SHP77 treated with DMSO at 0.1 percent for 48 hours (cell line): ENCODE measurements around the gene CCDC160.
"Not testable (repeated sequence)": the region's sequence is repeated elsewhere in the genome, so short reads cannot be mapped to it uniquely, and the experiment has no call there.

Experiments used
- DNase-seq: peaks from one replicate; lab custom pipeline; 2025; lab: John Stamatoyannopoulos, UW

CCDC160 gene

GRCh38 chrX:134236626-134237614 is at the start of gene CCDC160:
Gene CCDC160 (plus strand): TSS chrX:134237182. CDS start chrX:134244801, 7,619 bp downstream.
- DNase-seq, result no peak

GRCh38 chrX:134191281-134191680 is 45.7 kb upstream of the CCDC160 start:
- no peak for DNase-seq

GRCh38 chrX:134194915-134195314 is 42.1 kb upstream of the CCDC160 start:
- no peak for DNase-seq

- no peak for DNase-seq
These were observed 34.4 kb upstream of the CCDC160 start for GRCh38 chrX:134202561-134202960.

GRCh38 chrX:134206221-134206620 is 30.8 kb upstream of the CCDC160 start:
- no peak for DNase-seq

- no peak for DNase-seq
These were observed 26.5 kb upstream of the CCDC160 start for GRCh38 chrX:134210465-134210864.

- DNase-seq, result no peak
These were observed 1.7 kb upstream of the CCDC160 start for GRCh38 chrX:134235236-134235635.

- DNase-seq, result not testable (repeated sequence)
These were observed 1.2 kb downstream of the CCDC160 start for GRCh38 chrX:134238144-134238543.

GRCh38 chrX:134239016-134239415 is 2.0 kb downstream of the CCDC160 start:
- DNase-seq, result no peak

GRCh38 chrX:134240209-134240608 is 3.2 kb downstream of the CCDC160 start:
- DNase-seq, result no peak

- no peak for DNase-seq
These were observed 5.1 kb downstream of the CCDC160 start for GRCh38 chrX:134241960-134242619.

- no peak for DNase-seq
These were observed 7.1 kb downstream of the CCDC160 start for GRCh38 chrX:134244043-134244442.

GRCh38 chrX:134246282-134246681 is 9.3 kb downstream of the CCDC160 start:
- no peak for DNase-seq

- no peak for DNase-seq
These were observed 10.5 kb downstream of the CCDC160 start for GRCh38 chrX:134247492-134247891.

- DNase-seq, result no peak
These were observed 12.3 kb downstream of the CCDC160 start for GRCh38 chrX:134249241-134249640.

- no peak for DNase-seq
These were observed 14.3 kb downstream of the CCDC160 start for GRCh38 chrX:134251241-134251640.

- DNase-seq, result no peak
These were observed 17.5 kb downstream of the CCDC160 start for GRCh38 chrX:134254511-134254910.

- no peak for DNase-seq
These were observed 18.6 kb downstream of the CCDC160 start for GRCh38 chrX:134255555-134255954.

GRCh38 chrX:134256684-134257083 is 19.7 kb downstream of the CCDC160 start:
- DNase-seq, result no peak

GRCh38 chrX:134258202-134258601 is 21.2 kb downstream of the CCDC160 start:
- no peak for DNase-seq

- DNase-seq, result not testable (repeated sequence)
These were observed 49.0 kb downstream of the CCDC160 start for GRCh38 chrX:134285934-134286333.

GRCh38 chrX:134287346-134287745 is 50.4 kb downstream of the CCDC160 start:
- no peak for DNase-seq

GRCh38 chrX:134294548-134294947 is 57.6 kb downstream of the CCDC160 start:
- no peak for DNase-seq
